ENCODE results near the gene SLC35F3.
"Not testable (repeated sequence)": the region's sequence is repeated elsewhere in the genome, so short reads cannot be mapped to it uniquely, and the experiment has no call there.

The SLC35F3 gene

DNA sequence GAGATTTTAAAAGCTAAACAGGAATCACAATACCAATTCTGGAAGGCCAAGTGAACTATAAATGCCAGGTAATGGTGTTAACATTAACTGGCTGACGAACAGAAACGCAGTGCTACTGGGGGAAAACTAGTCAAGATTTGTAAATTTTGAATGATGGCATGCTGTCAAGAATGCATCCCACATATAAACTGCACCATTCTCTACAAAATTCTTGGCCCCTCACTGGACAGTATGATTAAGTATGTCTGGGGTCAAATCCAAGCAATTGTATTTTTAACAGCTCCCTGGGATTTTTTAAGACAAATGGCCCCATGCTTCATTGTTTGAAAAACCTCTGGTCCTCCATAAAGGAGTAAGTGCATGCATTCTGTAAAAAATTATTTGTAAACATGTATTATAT is 395.6 kb downstream of the SLC35F3 start:
- no peak for DNase-seq

DNA sequence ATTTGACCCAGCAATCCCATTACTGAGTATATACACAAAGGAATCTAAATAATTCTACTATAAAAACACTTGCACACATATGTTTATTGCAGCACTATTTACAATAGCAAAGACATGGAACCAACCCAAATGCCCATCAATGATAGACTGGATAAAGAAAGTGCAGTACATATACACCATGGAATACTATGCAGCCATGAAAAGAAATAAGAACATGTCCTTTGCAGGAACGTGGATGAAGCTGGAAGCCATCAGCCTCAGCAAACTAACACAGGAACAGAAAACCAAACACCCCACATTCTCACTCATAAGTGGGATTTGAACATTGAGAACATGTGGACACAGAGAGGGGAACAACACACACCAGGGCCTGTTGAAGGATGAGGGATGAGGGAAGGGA is 397.2 kb downstream of the SLC35F3 start:
- not testable (repeated sequence) for DNase-seq

DNA sequence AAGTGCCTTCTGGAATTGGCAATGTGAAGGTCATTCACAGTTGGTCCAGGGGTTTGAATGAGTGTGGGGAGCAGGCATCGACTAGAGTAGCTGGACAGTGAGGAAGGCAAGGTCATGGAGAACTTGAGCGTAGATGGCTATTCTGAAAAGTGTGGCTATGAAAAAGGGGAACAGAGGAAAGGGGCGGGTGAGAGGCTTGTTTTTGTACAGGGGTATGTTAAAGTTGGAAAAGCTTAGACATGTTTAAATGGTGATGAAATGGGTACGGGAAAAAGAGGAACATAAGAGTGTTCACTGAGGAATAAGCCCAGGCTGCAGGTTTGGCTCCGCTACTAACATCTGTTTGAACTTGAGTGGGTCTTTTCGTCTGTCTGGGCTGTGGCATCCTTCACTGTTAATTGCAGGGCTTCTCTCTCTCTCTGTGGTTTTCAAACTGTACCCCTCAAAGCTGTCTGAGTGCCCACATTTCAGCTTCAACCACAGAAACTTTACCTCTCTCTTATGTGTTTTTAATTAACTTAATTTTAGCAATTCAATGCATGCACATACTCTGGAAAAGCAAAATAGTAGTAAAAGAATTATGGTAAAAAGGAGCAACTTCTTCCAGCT is 398.0 kb downstream of the SLC35F3 start:
- DNase-seq: no peak

DNA sequence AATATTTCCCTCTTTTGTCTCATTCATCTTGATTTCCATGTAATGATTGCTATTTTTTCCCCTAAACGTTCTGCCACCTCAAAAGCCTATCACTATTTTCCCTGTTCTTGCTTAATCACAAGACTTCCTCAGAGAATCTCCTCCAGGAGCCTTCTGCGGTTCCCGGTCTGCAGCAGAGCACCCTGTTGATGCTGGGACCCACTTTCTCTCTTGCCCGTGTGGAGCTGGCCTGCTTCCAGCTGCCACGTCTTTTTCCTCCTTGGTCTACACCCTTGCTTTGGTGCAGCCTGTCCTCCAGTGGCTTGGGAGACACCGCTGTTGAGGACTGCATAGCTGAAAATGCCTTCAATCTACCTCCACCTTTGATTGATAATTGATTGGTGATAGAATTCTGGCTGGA is 398.8 kb downstream of the SLC35F3 start:
- DNase-seq: no peak

DNA sequence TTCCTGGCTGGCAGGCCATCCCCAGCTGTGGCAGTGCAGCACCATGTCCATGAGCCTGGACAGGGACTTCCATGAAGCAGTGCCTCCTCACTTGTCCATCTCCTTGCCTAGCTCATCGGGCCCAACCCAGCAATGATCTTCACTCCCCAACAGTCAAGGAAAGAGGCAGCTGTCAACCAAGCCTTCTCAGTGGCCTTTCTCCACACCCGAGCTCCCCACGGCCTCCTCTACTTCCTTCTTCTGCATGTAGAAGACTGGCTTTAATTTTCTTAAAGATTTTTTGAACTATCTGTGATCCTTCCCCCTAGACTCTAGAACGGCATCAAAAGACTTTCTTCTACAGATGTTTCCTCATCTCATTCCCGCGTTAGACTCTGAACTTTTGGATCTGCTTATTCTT is 403.2 kb downstream of the SLC35F3 start:
- DNase-seq: no peak

DNA sequence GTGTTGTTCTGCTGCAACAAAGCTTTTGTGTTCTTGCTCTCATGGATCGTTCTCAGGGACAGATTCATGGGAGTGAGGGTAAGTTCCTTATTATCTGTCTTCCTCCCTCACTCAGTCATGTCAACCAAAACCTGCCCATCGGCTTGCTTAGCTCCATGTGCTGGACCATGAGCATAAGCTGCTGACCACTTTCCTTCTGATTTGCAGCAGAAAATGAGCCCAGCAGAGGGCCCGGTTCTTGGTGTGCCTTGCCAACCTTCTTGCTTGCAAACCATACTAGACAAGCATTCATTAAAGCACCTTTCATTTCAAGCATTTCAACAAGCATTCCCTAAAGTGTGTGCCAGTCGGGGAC is 404.7 kb downstream of the SLC35F3 start:
- DNase-seq: no peak

DNA sequence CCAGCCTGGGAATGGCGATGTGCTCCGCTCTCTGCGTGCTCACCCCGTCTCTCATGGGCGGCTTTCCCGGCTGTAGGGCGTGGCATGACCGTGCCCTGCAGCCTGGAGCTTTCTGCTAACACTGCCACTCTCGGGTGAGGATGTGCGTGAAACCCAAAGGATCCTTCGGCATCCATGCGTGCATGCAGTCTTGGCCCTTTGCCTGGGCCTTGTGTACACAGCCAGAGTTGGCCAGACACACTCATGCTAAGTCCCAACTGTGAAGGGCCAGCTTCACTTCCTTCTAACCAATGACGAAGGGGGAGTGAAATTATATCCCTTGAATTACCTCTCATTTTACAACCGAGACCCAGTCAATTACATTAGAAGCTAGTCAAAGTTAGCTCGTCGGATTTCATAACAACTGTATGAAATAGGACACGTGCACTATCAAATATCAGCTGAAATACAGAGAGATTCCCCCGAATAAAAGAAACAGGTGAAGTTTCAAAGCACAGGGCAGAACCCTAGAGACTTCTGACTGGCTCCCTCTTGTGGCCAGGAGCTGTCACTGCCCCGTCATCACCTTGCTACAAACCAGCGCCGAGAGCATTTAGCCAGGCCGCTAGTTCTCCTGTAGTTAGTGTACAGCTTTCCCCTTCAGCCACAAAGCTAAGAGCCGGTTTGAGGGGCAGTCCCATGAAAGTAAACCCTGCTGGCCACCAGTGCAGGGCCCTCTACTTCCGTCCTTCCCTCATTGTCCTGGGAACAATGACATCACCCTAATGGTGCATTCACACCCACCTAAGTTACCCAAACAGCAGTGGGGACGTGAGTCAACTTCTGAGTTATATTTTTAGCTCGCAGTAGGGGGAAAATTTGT is 405.4 kb downstream of the SLC35F3 start:
- DNase-seq: peak; percentile 81

DNA sequence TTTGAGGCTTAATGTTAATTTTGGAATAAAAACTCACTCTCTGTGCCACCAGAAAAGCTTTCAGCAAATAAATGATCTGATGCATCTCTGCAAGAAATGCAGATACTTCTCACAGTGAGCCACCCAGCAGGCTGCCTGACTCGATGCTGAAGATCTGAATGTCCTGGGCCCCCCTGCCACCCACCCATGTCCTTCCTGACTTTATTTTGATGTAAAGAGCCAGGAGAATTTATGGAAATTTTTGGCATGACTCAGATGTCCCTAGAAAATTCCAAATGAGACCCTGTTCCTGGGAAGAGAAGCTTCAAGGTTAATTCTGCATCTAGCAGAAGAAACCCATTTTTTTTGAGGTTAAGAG is 406.0 kb downstream of the SLC35F3 start:
- DNase-seq: no peak

DNA sequence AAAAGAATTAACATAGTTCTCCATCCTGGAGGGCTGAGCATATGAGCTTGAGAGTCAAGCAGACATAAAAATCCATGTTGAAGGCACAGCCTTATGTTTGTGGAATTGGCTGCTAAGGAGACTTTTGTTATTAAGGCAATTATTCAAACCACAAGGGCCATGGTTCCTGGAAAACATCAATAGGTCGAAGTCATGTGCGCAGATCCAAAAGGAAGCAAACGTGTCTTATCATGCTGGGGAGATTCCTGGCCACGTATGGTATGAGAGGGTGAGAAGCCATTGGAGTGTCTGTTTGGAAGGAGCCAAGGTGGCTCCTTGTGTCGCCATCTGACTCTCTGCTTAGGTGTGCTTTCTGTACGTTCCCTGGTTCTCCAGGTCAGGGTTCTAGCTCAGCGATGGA is 406.9 kb downstream of the SLC35F3 start:
- DNase-seq: no peak

DNA sequence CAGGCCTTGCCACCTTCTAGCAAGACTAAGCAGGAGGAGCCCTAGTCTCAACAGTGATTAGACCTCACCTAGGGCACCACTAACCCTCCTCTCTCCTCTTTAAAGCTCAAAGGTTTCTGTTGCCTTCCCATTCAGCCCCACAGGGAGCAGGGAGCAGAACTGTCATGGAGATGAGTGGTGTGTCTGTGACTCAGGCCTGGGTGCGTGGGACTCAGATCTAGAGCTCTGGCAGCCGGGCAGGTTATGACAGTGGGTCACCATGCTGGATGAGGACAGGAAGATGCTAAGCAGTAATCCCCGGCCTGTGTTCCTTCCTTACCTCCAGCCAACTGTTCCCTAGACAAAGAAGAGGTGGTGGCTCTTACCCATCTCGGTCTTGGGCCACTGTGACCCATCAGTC is 408.7 kb downstream of the SLC35F3 start:
- no peak for DNase-seq

DNA sequence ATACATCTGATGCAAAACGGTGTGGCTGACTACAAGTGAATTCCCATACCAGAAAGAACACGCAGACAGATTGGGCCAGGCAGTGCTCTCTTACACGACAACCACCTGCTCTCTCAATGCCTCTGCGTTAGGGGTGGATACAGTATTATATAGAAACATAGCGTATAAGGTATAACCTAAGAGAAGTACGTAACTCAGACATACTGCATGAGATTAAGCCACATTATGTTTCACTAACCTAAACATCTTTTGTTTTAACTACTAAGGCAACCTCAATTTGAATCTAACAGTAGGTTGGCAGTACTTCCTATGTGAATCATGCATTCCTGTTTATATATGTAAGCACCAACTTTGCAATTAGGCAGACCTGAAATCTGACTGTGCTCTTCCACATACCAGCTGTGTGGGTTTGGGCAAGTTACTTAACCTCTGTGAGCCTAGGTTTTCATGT is 410.6 kb downstream of the SLC35F3 start:
- DNase-seq: peak; percentile 34

DNA sequence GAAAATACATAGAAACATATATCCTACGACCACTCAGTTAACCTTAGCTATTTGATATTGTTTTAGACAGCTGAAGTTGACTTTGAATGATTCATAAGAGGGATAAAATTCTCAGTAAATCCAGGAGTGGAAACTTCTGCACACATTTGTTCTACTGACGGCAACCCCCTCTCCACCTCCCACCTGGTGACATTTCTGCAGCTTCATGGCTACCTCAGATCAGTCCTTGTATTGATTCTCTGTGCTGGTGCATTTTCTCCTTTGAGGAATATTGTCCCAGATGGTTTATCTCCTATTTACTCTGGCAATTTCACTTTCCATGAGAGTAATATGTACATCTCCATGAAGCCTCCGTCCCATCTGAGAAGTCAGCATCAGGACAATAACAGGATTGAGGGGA is 411.1 kb downstream of the SLC35F3 start:
- no peak for DNase-seq

DNA sequence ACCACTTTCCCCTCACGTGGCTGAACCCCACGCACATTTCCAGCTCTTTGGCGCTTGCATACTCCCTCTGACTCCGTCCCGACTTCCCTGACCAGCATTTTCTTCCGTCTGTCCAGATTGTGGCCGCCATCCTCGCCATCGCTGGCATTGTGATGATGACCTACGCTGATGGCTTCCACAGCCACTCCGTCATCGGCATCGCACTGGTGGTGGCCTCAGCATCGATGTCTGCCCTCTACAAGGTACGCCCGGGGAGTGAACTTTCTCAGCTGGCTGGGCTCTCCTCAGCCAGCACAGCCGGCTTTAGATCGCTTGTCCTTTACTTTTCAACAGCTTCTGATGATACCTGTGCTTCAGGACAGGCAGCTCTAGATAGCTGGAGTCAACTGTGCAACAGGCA is 412.0 kb downstream of the SLC35F3 start:
- DNase-seq: no peak

DNA sequence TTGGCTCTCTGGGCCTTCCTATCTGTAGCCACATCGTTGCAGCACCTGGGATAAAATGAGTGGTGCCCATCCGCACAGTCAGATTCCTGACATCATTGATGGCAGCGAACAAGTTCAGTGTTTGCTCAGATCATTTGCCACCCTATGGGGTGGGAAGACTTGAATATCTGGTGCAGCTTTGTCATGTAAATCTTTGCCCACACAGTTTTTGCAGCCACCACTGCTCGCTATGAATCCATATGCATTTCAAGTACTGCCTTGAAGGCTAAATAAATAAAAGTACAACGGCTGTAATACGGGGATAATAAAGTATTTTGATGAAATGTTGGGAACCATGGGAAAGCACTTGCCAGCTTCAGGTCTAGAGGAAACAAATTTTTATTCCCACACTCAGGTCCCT is 412.5 kb downstream of the SLC35F3 start:
- no peak for DNase-seq

DNA sequence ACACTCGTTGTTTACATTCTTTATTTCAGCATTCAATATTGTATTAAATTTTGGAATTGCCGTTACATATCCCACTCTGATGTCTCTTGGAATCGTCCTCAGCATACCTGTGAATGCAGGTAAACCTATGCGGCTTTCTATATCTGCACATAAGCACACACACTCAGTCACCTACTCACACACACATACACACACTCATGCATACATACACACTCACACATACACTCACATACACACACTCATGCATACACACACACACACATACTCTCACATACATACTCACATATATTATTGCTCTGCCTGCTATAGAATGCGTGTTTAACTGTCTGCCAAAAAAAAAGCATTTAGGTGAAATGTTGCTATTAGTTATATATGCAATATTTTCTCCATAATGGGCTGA is 415.6 kb downstream of the SLC35F3 start:
- DNase-seq: no peak

DNA sequence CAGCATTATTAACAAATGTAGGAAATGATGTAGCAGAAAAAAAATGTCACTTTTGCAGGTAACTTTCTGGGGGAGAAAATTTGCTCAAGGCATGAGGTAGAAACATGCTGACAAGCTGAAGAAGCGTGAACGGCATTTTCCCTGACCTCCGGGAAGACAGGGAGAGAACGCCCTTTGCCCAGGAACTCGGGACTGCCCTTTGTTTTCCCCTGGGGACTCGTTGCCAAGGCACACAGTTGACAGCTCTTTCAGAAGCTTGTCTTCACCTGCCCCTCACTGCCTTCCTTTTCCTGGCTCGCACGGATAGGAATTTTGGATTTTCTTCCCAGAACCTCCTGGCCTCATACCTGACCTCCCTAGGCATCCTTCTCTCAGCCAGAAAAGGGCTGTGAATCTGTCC is 416.1 kb downstream of the SLC35F3 start:
- no peak for DNase-seq

DNA sequence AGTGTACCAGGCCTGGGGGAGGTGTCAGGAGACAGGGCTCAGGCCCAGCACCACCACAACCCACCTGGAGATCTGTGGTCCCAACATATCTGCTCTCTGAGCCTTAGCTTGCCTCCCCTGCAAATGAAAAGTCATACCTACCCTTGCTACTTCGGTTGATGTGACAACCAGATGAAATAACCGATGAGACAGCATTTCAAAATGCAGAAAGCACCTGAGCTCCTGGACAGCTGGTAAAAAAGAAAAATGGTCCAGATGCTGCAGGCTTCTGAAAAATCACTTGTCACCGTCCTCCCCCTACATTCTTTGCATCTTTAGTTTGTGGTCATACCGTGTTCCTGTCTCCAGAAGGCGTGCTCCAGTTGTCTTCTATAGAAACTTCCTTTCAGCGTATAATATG is 416.8 kb downstream of the SLC35F3 start:
- no peak for DNase-seq

DNA sequence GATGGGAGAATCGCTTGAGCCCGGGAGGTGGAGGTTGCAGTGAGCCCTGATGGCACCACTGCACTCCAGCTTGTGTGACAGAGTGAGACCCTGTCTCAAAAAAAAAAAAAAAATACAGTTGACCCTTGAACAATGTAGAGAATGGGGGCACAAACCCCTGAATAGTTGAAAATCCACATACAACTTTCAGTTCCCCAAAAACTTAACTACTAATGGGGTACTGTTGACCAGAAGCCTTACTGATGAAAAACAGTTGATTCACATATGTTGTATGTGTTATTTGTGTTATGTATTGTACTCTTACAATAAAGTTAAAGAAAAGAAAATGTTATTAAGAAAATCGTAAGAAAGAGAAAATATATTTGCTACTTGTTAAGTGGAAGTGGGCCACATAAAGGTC is 417.6 kb downstream of the SLC35F3 start:
- DNase-seq: no peak

DNA sequence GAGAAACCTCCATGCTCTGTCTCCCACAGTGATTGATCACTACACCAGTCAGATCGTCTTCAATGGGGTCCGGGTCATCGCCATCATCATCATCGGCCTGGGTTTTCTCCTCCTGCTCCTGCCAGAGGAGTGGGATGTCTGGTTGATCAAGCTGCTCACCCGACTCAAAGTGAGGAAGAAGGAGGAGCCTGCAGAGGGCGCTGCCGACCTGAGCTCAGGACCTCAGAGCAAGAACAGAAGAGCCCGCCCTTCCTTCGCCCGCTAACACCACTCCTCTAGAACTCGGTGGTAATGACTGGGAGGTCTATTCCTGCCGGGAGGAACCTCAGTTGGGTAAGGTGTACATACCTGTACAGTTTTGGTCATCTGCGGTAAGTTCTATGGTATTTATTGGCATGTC is 418.5 kb downstream of the SLC35F3 start:
- peak; percentile 49 for DNase-seq

DNA sequence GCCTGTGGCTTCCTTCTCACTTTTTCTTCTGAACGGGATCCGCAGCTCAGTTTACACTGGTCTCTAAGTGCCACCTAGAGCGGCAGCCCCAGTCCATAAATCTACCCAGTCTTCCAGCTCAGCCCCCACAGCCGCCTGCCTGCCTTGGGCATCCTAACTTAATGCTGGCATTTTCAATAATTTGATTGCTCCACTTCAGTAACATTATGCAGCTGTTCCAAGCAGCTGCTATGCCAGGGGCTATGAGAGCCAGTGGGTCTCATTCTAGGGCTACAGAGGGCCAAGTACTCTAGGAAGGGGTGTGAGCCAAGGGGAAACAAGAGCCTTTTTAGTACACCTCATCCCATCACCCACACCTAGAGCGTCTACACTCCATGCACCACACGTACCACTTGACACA is 420.3 kb downstream of the SLC35F3 start:
- DNase-seq: no peak

DNA sequence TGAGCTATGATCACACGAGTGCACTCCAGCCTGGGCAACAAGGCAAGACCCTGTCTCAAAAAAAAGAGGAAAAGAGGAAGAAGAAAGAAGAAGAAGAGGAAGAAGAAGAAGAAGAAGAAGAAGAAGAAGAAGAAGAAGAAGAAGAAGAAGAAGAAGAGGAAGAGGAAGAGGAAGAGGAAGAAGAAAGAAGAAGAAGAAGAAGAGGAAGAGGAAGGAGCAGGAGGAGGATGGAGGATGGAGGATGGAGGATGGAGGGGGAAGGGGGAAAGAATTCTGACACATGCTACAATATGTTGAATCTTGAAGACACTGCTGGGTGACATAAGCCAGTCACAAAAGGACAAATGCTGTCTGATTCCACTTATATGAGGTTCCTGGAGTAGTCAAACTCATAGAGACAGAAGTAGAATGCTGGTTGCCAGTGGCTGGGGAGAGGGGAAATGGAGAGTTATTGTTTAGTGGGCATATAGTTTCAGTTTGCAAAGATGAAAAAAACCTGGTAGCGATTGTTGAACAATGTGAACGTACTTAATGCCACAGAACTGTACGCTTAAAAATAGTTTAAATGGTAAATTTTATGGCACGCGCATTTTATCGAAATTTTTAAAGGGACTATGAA is 421.5 kb downstream of the SLC35F3 start:
- no peak for DNase-seq

DNA sequence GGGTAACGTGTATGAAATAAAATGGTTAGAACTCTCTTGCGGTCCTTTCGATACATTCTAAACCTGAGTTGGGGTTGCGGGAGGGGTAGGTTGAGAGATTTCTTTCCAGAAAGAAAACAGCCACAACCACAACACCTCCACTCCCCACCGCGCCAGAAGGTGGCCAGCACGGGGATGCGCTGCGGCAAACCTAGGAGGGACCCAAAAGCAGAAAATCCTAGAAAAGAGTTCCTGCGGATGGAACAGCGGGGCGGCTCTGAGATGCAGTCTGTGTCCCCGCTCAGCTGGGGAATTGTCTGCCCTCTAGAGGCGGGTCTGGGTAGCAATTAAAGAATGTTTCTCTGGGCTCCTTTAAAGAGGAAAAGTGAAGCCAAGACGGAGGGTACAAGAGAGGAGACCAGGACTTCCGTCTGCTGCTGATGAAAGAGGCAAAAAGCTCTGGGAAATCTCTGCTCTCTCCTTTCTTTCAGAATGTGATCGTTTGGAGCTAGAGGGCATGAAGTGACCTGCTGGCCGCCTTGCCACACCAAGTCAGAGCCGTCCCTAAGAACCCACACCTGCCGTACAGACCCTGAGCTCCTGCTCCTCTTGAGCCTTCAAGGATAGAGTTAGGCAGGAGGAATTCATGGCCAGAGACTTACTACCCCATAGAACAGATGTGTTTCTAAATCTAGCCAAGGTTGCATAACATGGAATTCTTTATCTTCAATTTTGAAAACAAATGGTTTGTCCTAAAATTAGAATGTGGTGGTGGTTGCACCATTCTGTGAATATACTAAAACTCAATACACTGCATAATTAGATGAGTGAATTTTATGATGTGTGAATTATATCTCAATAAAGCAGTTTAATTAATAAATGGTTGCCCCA is 422.3 kb downstream of the SLC35F3 start:
- peak; percentile 73 for DNase-seq

DNA sequence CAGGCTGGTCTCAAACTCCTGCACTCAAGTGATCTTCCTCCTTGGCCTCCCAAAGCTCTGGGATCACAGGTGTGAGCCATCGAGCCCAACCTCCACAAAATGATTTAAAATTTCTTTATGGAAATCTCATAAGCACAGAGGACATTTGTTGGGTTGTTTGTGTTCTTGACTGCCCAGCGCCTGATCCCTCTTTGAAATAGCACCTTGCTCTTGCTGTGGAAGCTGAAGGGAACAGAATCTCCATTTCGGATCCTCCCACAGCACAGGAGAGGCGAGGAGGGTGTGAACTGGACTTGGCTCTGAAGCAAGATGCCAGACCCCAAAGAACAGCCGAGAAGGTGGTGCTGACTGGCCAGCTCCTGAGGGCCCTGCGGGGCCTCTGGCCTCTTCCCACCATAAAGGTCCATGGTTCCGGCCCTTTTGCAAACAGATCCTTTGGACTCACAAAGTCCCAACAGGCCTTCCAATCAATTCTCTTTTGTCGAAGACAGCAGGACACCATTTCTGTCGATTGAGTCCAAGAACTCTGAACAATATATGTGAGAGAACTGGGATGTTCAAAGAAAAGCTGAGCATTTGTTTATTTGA is 423.2 kb downstream of the SLC35F3 start:
- DNase-seq: no peak

All from RPMI8226 (cell line).